Measurements from ENCODE around the gene RAB11A. TPM values are rescaled to one million over a fixed set of nuclear protein-coding genes. Genes with fewer than 3 reads are reported as not detected.

The RAB11A gene
- total and polyA plus RNA-seq, 2 of the 13 experiments (the other 11 are each of a cell fraction or from before 2014, with no cell fraction given), result 161 to 162 TPM

GRCh38 chr15:65869126-65869953 is at the start of gene RAB11A (continued):
- TF ChIP-seq, protein P1, sequence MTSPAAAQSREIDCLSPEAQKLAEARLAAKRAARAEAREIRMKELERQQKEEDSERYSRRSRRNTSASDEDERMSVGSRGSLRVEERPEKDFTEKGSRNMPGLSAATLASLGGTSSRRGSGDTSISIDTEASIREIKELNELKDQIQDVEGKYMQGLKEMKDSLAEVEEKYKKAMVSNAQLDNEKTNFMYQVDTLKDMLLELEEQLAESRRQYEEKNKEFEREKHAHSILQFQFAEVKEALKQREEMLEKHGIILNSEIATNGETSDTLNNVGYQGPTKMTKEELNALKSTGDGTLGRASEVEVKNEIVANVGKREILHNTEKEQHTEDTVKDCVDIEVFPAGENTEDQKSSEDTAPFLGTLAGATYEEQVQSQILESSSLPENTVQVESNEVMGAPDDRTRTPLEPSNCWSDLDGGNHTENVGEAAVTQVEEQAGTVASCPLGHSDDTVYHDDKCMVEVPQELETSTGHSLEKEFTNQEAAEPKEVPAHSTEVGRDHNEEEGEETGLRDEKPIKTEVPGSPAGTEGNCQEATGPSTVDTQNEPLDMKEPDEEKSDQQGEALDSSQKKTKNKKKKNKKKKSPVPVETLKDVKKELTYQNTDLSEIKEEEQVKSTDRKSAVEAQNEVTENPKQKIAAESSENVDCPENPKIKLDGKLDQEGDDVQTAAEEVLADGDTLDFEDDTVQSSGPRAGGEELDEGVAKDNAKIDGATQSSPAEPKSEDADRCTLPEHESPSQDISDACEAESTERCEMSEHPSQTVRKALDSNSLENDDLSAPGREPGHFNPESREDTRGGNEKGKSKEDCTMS (CRISPR knock-in tag; conservative IDR thresholded peaks at IDR 0.05), result no peak
- TF ChIP-seq ZNF160 (CRISPR knock-in tag; IDR thresholded peaks at IDR 0.05) (peak; percentile 54; the same call in 1 of the 2 replicates), ZNF639 (CRISPR knock-in tag; conservative IDR thresholded peaks at IDR 0.05) (peak; percentile 79; the same call in 1 of the 2 replicates), ZFP37 (CRISPR knock-in tag; IDR thresholded peaks at IDR 0.05; ENCODE audit: borderline replicate concordance) (0 out of 2 replicates have a peak, but pooled peaks have one; percentile 28), HMG20B (CRISPR knock-in tag; conservative IDR thresholded peaks at IDR 0.05) (no peak), ARHGAP35 (CRISPR knock-in tag; IDR thresholded peaks at IDR 0.05; ENCODE audit: borderline replicate concordance) (peak; percentile 86; the same call in 1 of the 2 replicates), SAFB2 (CRISPR knock-in tag; IDR thresholded peaks at IDR 0.05; ENCODE audit: borderline replicate concordance, low read depth) (no peak; the same call in 1 of the 2 replicates), HBP1 (CRISPR knock-in tag; IDR thresholded peaks at IDR 0.05; ENCODE audit: low read depth) (peak; percentile 68; the same call in 1 of the 2 replicates), NFYC (CRISPR knock-in tag; IDR thresholded peaks at IDR 0.05) (peak; percentile 55; the same call in 1 of the 2 replicates), ZNF709 (CRISPR knock-in tag; IDR thresholded peaks at IDR 0.05) (peak; percentile 94), CSRNP1 (CRISPR knock-in tag; IDR thresholded peaks at IDR 0.05) (peak; percentile 86)
- TF ChIP-seq, protein P2, sequence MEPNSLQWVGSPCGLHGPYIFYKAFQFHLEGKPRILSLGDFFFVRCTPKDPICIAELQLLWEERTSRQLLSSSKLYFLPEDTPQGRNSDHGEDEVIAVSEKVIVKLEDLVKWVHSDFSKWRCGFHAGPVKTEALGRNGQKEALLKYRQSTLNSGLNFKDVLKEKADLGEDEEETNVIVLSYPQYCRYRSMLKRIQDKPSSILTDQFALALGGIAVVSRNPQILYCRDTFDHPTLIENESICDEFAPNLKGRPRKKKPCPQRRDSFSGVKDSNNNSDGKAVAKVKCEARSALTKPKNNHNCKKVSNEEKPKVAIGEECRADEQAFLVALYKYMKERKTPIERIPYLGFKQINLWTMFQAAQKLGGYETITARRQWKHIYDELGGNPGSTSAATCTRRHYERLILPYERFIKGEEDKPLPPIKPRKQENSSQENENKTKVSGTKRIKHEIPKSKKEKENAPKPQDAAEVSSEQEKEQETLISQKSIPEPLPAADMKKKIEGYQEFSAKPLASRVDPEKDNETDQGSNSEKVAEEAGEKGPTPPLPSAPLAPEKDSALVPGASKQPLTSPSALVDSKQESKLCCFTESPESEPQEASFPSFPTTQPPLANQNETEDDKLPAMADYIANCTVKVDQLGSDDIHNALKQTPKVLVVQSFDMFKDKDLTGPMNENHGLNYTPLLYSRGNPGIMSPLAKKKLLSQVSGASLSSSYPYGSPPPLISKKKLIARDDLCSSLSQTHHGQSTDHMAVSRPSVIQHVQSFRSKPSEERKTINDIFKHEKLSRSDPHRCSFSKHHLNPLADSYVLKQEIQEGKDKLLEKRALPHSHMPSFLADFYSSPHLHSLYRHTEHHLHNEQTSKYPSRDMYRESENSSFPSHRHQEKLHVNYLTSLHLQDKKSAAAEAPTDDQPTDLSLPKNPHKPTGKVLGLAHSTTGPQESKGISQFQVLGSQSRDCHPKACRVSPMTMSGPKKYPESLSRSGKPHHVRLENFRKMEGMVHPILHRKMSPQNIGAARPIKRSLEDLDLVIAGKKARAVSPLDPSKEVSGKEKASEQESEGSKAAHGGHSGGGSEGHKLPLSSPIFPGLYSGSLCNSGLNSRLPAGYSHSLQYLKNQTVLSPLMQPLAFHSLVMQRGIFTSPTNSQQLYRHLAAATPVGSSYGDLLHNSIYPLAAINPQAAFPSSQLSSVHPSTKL (CRISPR knock-in tag; IDR thresholded peaks at IDR 0.05), result 0 out of 2 replicates have a peak, but pooled peaks have one; percentile 6

Measured in HepG2 (cell line).